ENCODE measurements around the gene ERFL. TPM values are rescaled to one million over a fixed set of nuclear protein-coding genes. Genes with fewer than 3 reads are reported as not detected.
A peak's percentile ranks its signal among the peaks of the same experiment; 100 is the strongest.

Gene ERFL
- total RNA-seq, 2 experiments from 2014 or later = 7.7 to 8.9 TPM

DNA sequence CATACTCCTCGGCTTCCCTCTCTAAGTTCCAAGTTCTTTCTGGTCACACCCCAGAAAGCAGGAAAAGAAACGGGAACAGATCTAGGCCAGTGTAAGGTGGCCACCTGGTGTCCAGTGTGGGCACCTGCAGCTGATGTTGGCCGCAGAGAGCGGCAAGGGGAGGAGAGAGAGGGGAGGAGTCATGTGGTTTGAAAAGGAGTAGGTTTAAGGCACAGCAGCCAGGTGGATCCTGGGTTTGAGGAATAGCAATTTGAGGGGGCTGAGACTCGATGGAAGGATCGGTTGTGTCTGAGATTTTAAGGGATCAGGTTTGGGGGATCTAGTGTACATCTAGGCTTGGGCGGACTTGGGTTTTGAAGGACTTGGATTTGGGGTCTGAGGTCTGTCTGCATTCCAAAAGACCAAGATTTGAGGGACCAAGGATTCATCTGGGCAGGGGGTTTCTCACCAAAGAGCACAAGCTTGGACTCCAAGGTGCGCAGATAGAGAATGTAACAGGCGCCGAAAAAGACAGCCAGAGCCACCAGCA lies 29.7 kb upstream of the ERFL start:
- no peaks in the 10 kb centered on the region for H3K9me3 ChIP-seq (ENCODE audit: control insufficient read depth in 1 of 2, insufficient read depth in 1 of 2, low read length in 2 of 2)
- H3K4me1 ChIP-seq (ENCODE audit: insufficient read depth, low read length) = peaks cover 24% of the 10 kb centered on the region
- TF ChIP-seq, protein P1, sequence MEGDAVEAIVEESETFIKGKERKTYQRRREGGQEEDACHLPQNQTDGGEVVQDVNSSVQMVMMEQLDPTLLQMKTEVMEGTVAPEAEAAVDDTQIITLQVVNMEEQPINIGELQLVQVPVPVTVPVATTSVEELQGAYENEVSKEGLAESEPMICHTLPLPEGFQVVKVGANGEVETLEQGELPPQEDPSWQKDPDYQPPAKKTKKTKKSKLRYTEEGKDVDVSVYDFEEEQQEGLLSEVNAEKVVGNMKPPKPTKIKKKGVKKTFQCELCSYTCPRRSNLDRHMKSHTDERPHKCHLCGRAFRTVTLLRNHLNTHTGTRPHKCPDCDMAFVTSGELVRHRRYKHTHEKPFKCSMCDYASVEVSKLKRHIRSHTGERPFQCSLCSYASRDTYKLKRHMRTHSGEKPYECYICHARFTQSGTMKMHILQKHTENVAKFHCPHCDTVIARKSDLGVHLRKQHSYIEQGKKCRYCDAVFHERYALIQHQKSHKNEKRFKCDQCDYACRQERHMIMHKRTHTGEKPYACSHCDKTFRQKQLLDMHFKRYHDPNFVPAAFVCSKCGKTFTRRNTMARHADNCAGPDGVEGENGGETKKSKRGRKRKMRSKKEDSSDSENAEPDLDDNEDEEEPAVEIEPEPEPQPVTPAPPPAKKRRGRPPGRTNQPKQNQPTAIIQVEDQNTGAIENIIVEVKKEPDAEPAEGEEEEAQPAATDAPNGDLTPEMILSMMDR (IDR thresholded peaks at IDR 0.05) = peak; percentile 33
- H3K27ac ChIP-seq (ENCODE audit: low read depth in 1 of 2, low read length in 2 of 2) = peak overlapping the region in 1 of 2 donors; percentile 81
- peaks cover 13% of the 10 kb centered on the region for H3K36me3 Mint-ChIP-seq (ENCODE audit: low read depth)
- no peak for ATAC-seq (ENCODE audit: poor library complexity)
- H3K4me3 Mint-ChIP-seq = peak overlapping the region; percentile 90
- intact Hi-C loops (cut with DNase I, micrococcal nuclease) = loop anchor here (1.0 to 2.0 kb wide), 2 partner anchors 97 to 99 kb away; partner anchors contain the start of gene RPS19 (in 1 of the 2)
- DNase-seq = peak in 6 of 14 experiments; percentile 26 to 78 (median 46)
- H3K27me3 ChIP-seq (ENCODE audit: control insufficient read depth in 1 of 2, insufficient read depth in 2 of 2, low read length in 2 of 2) = no peaks in the 10 kb centered on the region
- H3K27ac Mint-ChIP-seq = peak overlapping the region; percentile 78
- no peaks in the 10 kb centered on the region for H3K9me3 Mint-ChIP-seq
- H3K4me1 Mint-ChIP-seq (ENCODE audit: low read depth) = peaks cover 23% of the 10 kb centered on the region
- H3K4me3 ChIP-seq (ENCODE audit: low read length) = peak overlapping the region; percentile 93
- H3K27me3 Mint-ChIP-seq = no peaks in the 10 kb centered on the region
- H3K36me3 ChIP-seq (ENCODE audit: insufficient read depth, low read length) = peaks cover 11% of the 10 kb centered on the region
- ChIA-PET CTCF (interaction anchor here (0.9 to 5.0 kb wide), 8 partner anchors 12 to 164 kb away, joined by 3 to 30 read pairs (median 6); partner anchors contain the start of gene RPS19), POLR2A (interaction anchor here (0.5 to 4.0 kb wide), 9 partner anchors 12 to 101 kb away, joined by 3 to 22 read pairs (median 11); partner anchors contain the start of gene RPS19)

DNA sequence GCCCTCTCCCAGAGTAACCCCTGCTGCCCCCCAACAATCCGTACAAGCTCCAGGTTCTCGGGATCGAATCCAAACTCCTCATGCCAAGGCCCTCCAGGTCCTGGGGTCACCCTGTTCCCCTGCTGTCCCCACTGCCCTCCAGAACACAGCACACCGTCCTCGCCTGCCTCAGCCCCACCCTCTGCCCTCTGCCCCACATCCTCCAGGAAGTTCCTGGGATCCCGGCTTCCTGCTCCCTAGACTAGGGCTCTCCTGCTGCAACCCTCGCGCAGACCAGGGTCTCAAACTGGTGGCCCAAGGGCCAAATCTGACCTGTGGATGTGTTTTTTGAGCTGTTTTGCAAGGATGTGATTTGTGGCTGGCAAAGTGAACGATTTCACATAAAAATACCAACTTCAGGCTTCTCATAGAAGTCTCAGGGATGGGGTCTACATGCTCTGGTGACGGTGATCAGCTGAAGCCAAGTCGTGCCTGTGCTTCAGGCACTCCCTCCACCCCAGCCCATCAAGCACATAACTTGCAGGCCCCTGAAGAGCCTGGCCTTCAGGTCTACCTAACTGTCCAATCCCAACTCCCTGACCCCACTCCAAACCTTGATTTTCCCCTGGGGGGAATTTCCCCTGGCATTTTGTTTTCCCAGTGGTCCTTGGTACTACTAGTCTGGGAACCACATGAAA lies 29.1 kb upstream of the ERFL start:
- no peaks in the 10 kb centered on the region for H3K9me3 ChIP-seq (ENCODE audit: control insufficient read depth in 1 of 2, insufficient read depth in 1 of 2, low read length in 2 of 2)
- intact Hi-C loops (cut with DNase I, micrococcal nuclease) = no loop called here
- H3K4me1 ChIP-seq (ENCODE audit: insufficient read depth, low read length) = peaks cover 24% of the 10 kb centered on the region
- peak overlapping the region in 1 of 2 donors; percentile 81 for H3K27ac ChIP-seq (ENCODE audit: low read depth in 1 of 2, low read length in 2 of 2)
- peaks cover 11% of the 10 kb centered on the region for H3K36me3 ChIP-seq (ENCODE audit: insufficient read depth, low read length)
- DNase-seq (no peak), ATAC-seq (ENCODE audit: poor library complexity) (no peak)
- H3K27me3 ChIP-seq (ENCODE audit: control insufficient read depth in 1 of 2, insufficient read depth in 2 of 2, low read length in 2 of 2) = no peaks in the 10 kb centered on the region
- peak overlapping the region; percentile 78 for H3K27ac Mint-ChIP-seq
- H3K36me3 Mint-ChIP-seq (ENCODE audit: low read depth) = peaks cover 13% of the 10 kb centered on the region
- TF ChIP-seq, protein P1 (IDR thresholded peaks at IDR 0.05) = no peak
- ChIA-PET POLR2A (interaction anchor here (0.5 to 4.0 kb wide), 5 partner anchors 12 to 101 kb away, joined by 3 to 22 read pairs (median 14); partner anchors contain the start of gene RPS19), CTCF (interaction anchor here (1.5 to 5.0 kb wide), 7 partner anchors 12 to 163 kb away, joined by 3 to 30 read pairs (median 7); partner anchors contain the start of gene RPS19)
- H3K27me3 Mint-ChIP-seq = no peaks in the 10 kb centered on the region
- H3K4me3 ChIP-seq (ENCODE audit: low read length) = no peak overlapping the region
- H3K9me3 Mint-ChIP-seq = no peaks in the 10 kb centered on the region
- H3K4me3 Mint-ChIP-seq = peak overlapping the region; percentile 90
- H3K4me1 Mint-ChIP-seq (ENCODE audit: low read depth) = peaks cover 23% of the 10 kb centered on the region

DNA sequence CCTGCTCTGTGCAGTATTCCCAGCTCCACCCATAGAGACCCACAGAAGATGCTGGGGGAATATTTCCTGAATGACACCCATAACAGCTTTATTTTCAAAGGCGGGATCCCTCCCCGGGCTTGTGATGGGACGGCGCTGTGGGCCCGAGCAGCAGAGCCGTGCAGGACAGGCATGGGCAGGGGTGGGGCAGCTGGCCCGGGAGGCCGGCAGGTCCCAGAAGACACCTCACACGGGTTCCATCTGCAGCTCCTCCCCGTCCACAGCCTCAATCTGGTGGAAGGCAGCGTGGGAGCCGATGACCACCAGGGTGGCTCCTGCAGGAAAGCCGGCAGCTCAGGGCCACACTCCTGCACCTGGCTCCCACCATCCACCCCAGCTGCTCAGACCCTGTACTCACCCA lies 28.4 kb upstream of the ERFL start:
- Mint-ChIP-seq H3K4me1 (ENCODE audit: low read depth) (peaks cover 26% of the 10 kb centered on the region), H3K4me3 (peak overlapping the region; percentile 27), H3K9me3 (no peaks in the 10 kb centered on the region), H3K36me3 (ENCODE audit: low read depth) (peaks cover 13% of the 10 kb centered on the region), H3K27ac (no peak overlapping the region), H3K27me3 (no peaks in the 10 kb centered on the region)
- Histone ChIP-seq H3K4me3 (ENCODE audit: low read length) (no peak overlapping the region), H3K9me3 (ENCODE audit: control insufficient read depth in 1 of 2, insufficient read depth in 1 of 2, low read length in 2 of 2) (no peaks in the 10 kb centered on the region), H3K27me3 (ENCODE audit: control insufficient read depth in 1 of 2, insufficient read depth in 2 of 2, low read length in 2 of 2) (no peaks in the 10 kb centered on the region), H3K36me3 (ENCODE audit: insufficient read depth, low read length) (peaks cover 11% of the 10 kb centered on the region), H3K27ac (ENCODE audit: low read depth in 1 of 2, low read length in 2 of 2) (no peak overlapping the region), H3K4me1 (ENCODE audit: insufficient read depth, low read length) (peaks cover 26% of the 10 kb centered on the region)
- intact Hi-C loops (cut with DNase I, micrococcal nuclease) = no loop called here
- CTCF ChIA-PET = interaction anchor here (0.7 to 1.9 kb wide), 3 partner anchors 69 to 162 kb away, joined by 3 to 7 read pairs (median 5); no protein-coding TSS in a partner anchor
- TF ChIP-seq, protein P1 (IDR thresholded peaks at IDR 0.05) = no peak
- POLR2A ChIA-PET = interaction anchor here (1.9 to 4.0 kb wide), 3 partner anchors 11 to 97 kb away, joined by 14 to 22 read pairs (median 19); partner anchors contain the start of gene RPS19
- DNase-seq (no peak), ATAC-seq (ENCODE audit: poor library complexity) (no peak)

Data from CD4-positive, alpha-beta T cell (primary cell).